Measurements from ENCODE around the gene PLCD3.

The PLCD3 gene

GRCh38 chr17:45119964-45120363 lies 12.4 kb downstream of the PLCD3 start:
- no peaks in the 10 kb centered on the region for H3K4me1 ChIP-seq (ENCODE audit: control insufficient read depth, low read length)
- no peaks in the 10 kb centered on the region for H3K79me2 ChIP-seq (ENCODE audit: control insufficient read depth, low read length)
- H3K36me3 ChIP-seq (ENCODE audit: control insufficient read depth, low read length): no peaks in the 10 kb centered on the region
- no peaks in the 10 kb centered on the region for H4K20me1 ChIP-seq (ENCODE audit: control insufficient read depth, insufficient read depth, low read depth, low read length)
- no peaks in the 10 kb centered on the region for H3K27me3 ChIP-seq (ENCODE audit: control insufficient read depth, low read length)
- no peaks in the 10 kb centered on the region for H3F3A ChIP-seq (ENCODE audit: control insufficient read depth, insufficient read depth)
- no peaks in the 10 kb centered on the region for H3K9me3 ChIP-seq (ENCODE audit: control insufficient read depth, insufficient read depth, low read length)
- H3K27ac ChIP-seq (ENCODE audit: low read depth, low read length): no peak overlapping the region
- no peak overlapping the region for H3K4me3 ChIP-seq (ENCODE audit: low read length)
- H3K9me2 ChIP-seq (replicated peaks; ENCODE audit: control insufficient read depth, low read length): no peaks in the 10 kb centered on the region
- TF ChIP-seq EZH2phosphoT487 (IDR thresholded peaks at IDR 0.05; ENCODE audit: borderline replicate concordance, low read length): no peak
- TF ChIP-seq, protein P1, sequence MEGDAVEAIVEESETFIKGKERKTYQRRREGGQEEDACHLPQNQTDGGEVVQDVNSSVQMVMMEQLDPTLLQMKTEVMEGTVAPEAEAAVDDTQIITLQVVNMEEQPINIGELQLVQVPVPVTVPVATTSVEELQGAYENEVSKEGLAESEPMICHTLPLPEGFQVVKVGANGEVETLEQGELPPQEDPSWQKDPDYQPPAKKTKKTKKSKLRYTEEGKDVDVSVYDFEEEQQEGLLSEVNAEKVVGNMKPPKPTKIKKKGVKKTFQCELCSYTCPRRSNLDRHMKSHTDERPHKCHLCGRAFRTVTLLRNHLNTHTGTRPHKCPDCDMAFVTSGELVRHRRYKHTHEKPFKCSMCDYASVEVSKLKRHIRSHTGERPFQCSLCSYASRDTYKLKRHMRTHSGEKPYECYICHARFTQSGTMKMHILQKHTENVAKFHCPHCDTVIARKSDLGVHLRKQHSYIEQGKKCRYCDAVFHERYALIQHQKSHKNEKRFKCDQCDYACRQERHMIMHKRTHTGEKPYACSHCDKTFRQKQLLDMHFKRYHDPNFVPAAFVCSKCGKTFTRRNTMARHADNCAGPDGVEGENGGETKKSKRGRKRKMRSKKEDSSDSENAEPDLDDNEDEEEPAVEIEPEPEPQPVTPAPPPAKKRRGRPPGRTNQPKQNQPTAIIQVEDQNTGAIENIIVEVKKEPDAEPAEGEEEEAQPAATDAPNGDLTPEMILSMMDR (IDR thresholded peaks at IDR 0.05; ENCODE audit: low read depth, low read length, poor library complexity, severe bottlenecking): no peak
- H3K4me2 ChIP-seq (ENCODE audit: low read length): no peak overlapping the region

DNA sequence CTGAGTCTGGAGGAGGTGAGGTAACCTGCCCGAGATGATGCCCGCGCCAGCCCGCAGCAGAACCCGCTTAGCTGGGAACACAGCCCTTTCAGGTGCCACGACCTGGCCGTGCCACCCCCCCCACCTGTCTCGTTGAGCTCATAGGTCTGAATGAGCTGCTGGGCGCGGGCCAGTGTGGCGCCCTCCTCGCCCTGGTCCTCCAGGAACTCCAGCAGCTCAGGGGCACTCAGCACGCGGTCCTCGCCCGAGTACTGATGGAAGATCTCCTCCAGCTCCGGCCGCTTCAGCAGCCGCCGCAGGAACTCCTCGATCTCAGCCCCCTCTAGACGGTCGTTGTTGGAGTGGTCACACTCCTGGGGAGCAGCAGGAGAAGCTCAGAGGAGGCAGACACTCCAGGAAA lies 13.6 kb downstream of the PLCD3 start:
- H3K4me1 ChIP-seq (ENCODE audit: control insufficient read depth, low read length): no peaks in the 10 kb centered on the region

GRCh38 chr17:45117848-45118646 lies 14.3 kb downstream of the PLCD3 start:
- Histone ChIP-seq H3K9me2 (replicated peaks; ENCODE audit: control insufficient read depth, low read length) (no peaks in the 10 kb centered on the region), H3K4me1 (ENCODE audit: control insufficient read depth, low read length) (no peaks in the 10 kb centered on the region), H3F3A (ENCODE audit: control insufficient read depth, insufficient read depth) (no peaks in the 10 kb centered on the region), H3K9me3 (ENCODE audit: control insufficient read depth, insufficient read depth, low read length) (no peaks in the 10 kb centered on the region), H3K79me2 (ENCODE audit: control insufficient read depth, low read length) (no peaks in the 10 kb centered on the region), H4K20me1 (ENCODE audit: control insufficient read depth, insufficient read depth, low read depth, low read length) (no peaks in the 10 kb centered on the region), H3K36me3 (ENCODE audit: control insufficient read depth, low read length) (no peaks in the 10 kb centered on the region), H3K4me3 (ENCODE audit: low read length) (no peak overlapping the region), H3K27ac (ENCODE audit: low read depth, low read length) (no peak overlapping the region), H3K4me2 (ENCODE audit: low read length) (no peak overlapping the region), H3K27me3 (ENCODE audit: control insufficient read depth, low read length) (no peaks in the 10 kb centered on the region)
- no peak for TF ChIP-seq EZH2phosphoT487 (IDR thresholded peaks at IDR 0.05; ENCODE audit: borderline replicate concordance, low read length)
- TF ChIP-seq, protein P1 (IDR thresholded peaks at IDR 0.05; ENCODE audit: low read depth, low read length, poor library complexity, severe bottlenecking): no peak

More for the DNA sequence above, 13.6 kb downstream of the PLCD3 start:
- Histone ChIP-seq H3F3A (ENCODE audit: control insufficient read depth, insufficient read depth) (no peaks in the 10 kb centered on the region), H3K36me3 (ENCODE audit: control insufficient read depth, low read length) (no peaks in the 10 kb centered on the region), H3K79me2 (ENCODE audit: control insufficient read depth, low read length) (no peaks in the 10 kb centered on the region), H3K9me2 (replicated peaks; ENCODE audit: control insufficient read depth, low read length) (no peaks in the 10 kb centered on the region), H4K20me1 (ENCODE audit: control insufficient read depth, insufficient read depth, low read depth, low read length) (no peaks in the 10 kb centered on the region), H3K4me2 (ENCODE audit: low read length) (no peak overlapping the region), H3K27ac (ENCODE audit: low read depth, low read length) (no peak overlapping the region), H3K4me3 (ENCODE audit: low read length) (no peak overlapping the region), H3K27me3 (ENCODE audit: control insufficient read depth, low read length) (no peaks in the 10 kb centered on the region), H3K9me3 (ENCODE audit: control insufficient read depth, insufficient read depth, low read length) (no peaks in the 10 kb centered on the region)
- no peak for TF ChIP-seq EZH2phosphoT487 (IDR thresholded peaks at IDR 0.05; ENCODE audit: borderline replicate concordance, low read length)

DNA sequence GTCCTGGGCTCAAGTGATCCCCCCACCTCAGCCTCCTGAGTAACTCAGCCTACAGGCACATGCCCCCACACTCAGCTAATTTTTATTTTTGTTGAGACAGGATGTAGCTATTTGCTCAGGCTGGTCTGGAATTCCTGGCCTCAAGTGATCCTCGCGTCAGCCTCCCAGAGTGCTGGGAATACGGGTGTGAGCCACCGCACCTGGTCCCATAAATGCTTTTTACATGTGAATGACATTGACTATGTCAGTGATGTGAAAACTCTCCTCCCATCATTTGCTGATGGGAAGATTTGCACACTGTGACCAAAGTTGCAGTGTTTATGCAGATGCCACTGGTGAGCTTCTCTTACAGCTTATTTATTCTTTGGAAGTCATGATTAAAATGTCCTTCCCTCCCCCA lies 15.0 kb downstream of the PLCD3 start:
- Histone ChIP-seq H3K4me1 (ENCODE audit: control insufficient read depth, low read length) (peaks cover under 1% of the 10 kb centered on the region), H3K27ac (ENCODE audit: low read depth, low read length) (no peak overlapping the region), H3K9me2 (replicated peaks; ENCODE audit: control insufficient read depth, low read length) (no peaks in the 10 kb centered on the region), H3K79me2 (ENCODE audit: control insufficient read depth, low read length) (no peaks in the 10 kb centered on the region), H3K27me3 (ENCODE audit: control insufficient read depth, low read length) (no peaks in the 10 kb centered on the region), H3K4me2 (ENCODE audit: low read length) (no peak overlapping the region), H3K9me3 (ENCODE audit: control insufficient read depth, insufficient read depth, low read length) (no peaks in the 10 kb centered on the region), H3F3A (ENCODE audit: control insufficient read depth, insufficient read depth) (no peaks in the 10 kb centered on the region), H3K36me3 (ENCODE audit: control insufficient read depth, low read length) (no peaks in the 10 kb centered on the region), H4K20me1 (ENCODE audit: control insufficient read depth, insufficient read depth, low read depth, low read length) (no peaks in the 10 kb centered on the region), H3K4me3 (ENCODE audit: low read length) (no peak overlapping the region)
- TF ChIP-seq, protein P1 (IDR thresholded peaks at IDR 0.05; ENCODE audit: low read depth, low read length, poor library complexity, severe bottlenecking): no peak
- TF ChIP-seq EZH2phosphoT487 (IDR thresholded peaks at IDR 0.05; ENCODE audit: borderline replicate concordance, low read length): no peak

Measured in DOHH2 (cell line).